GM21515 (cell line): Measurements from ENCODE around the gene CCDC149.

Source experiments
- ATAC-seq: cut with Tn5 transposase; IDR thresholded peaks from one replicate; pipeline ENCODE4 v1.9.1; 2021; ENCODE audit not compliant: unreplicated experiment

Gene CCDC149

GRCh38 chr4:24912252-24913118, at the start of gene CCDC149:
TSS of gene CCDC149 (minus strand) at chr4:24913042. CDS start at chr4:24912864, 178 bp downstream.
- no peak for ATAC-seq

- ATAC-seq: no peak
Measured at GRCh38 chr4:24957886-24958285, 45.0 kb upstream of the CCDC149 start.

- ATAC-seq: no peak
Measured at GRCh38 chr4:24956763-24957162, 43.9 kb upstream of the CCDC149 start.

GRCh38 chr4:24956091-24956490, 43.2 kb upstream of the CCDC149 start:
- ATAC-seq: no peak

- no peak for ATAC-seq
Measured at GRCh38 chr4:24952667-24953066, 39.8 kb upstream of the CCDC149 start.

GRCh38 chr4:24949970-24950369, 37.1 kb upstream of the CCDC149 start:
- no peak for ATAC-seq

- no peak for ATAC-seq
Measured at GRCh38 chr4:24937917-24938281, 25.1 kb upstream of the CCDC149 start.

- no peak for ATAC-seq
Measured at GRCh38 chr4:24937176-24937916, 24.5 kb upstream of the CCDC149 start.

- no peak for ATAC-seq
Measured at GRCh38 chr4:24935856-24936255, 23.0 kb upstream of the CCDC149 start.

GRCh38 chr4:24934311-24934710, 21.5 kb upstream of the CCDC149 start:
- no peak for ATAC-seq

GRCh38 chr4:24933684-24934275, 20.9 kb upstream of the CCDC149 start:
- no peak for ATAC-seq

- no peak for ATAC-seq
Measured at GRCh38 chr4:24932515-24933225, 19.8 kb upstream of the CCDC149 start.

- no peak for ATAC-seq
Measured at GRCh38 chr4:24930151-24930550, 17.3 kb upstream of the CCDC149 start.

GRCh38 chr4:24928708-24929107, 15.9 kb upstream of the CCDC149 start:
- no peak for ATAC-seq

GRCh38 chr4:24927049-24927448, 14.2 kb upstream of the CCDC149 start:
- ATAC-seq: no peak

GRCh38 chr4:24924309-24924781, 11.5 kb upstream of the CCDC149 start:
- no peak for ATAC-seq

- ATAC-seq: no peak
Measured at GRCh38 chr4:24923550-24923949, 10.7 kb upstream of the CCDC149 start.

- no peak for ATAC-seq
Measured at GRCh38 chr4:24923002-24923401, 10.2 kb upstream of the CCDC149 start.

GRCh38 chr4:24922416-24922815, 9.6 kb upstream of the CCDC149 start:
- no peak for ATAC-seq

GRCh38 chr4:24921491-24921890, 8.6 kb upstream of the CCDC149 start:
- ATAC-seq: no peak

GRCh38 chr4:24920008-24920407, 7.2 kb upstream of the CCDC149 start:
- no peak for ATAC-seq
